MM.1S (cell line): ENCODE measurements around the gene EHBP1.

Experiments
- DNase-seq: peaks from one replicate; pipeline ENCODE4 v3.0.0-alpha.2; 2015
- H2AFZ ChIP-seq: fragments of 300-600 bp; sonication (generic); 2 replicates; pipeline ENCODE4 v1.6.0; 2016; ENCODE audit warnings: antibody characterized with exemption, low read length
- H3F3A ChIP-seq: fragments of 300-600 bp; sonication (generic); 2 replicates; pipeline ENCODE4 v1.6.1; 2016; ENCODE audit warnings: mild to moderate bottlenecking, antibody characterized with exemption, low read length, moderate library complexity, mixed read lengths; ENCODE audit not compliant: insufficient read depth
- H3K27ac ChIP-seq: fragments of 300-600 bp; sonication (generic); 2 replicates; pipeline ENCODE4 v1.5.1; 2016; ENCODE audit warnings: mild to moderate bottlenecking, low read length
- H3K27me3 ChIP-seq: fragments of 300-600 bp; sonication (generic); replicated peaks from 2 replicates; pipeline ENCODE4 v1.6.0; 2016; ENCODE audit warnings: low read length; ENCODE audit not compliant: insufficient read depth
- H3K36me3 ChIP-seq: fragments of 300-600 bp; sonication (generic); replicated peaks from 2 replicates; pipeline ENCODE4 v1.6.1; 2016; ENCODE audit warnings: mild to moderate bottlenecking, low read length, mixed read lengths; ENCODE audit not compliant: insufficient read depth
- H3K4me1 ChIP-seq: fragments of 300-600 bp; sonication (generic); 2 replicates; pipeline ENCODE4 v1.6.1; 2016; ENCODE audit warnings: low read length, mixed read lengths
- H3K4me2 ChIP-seq: fragments of 300-600 bp; sonication (generic); 2 replicates; pipeline ENCODE4 v1.6.0; 2016; ENCODE audit warnings: low read depth, low read length
- H3K4me3 ChIP-seq: fragments of 300-600 bp; sonication (generic); 2 replicates; pipeline ENCODE4 v1.5.1; 2016; ENCODE audit warnings: low read length, mixed read lengths
- H3K79me2 ChIP-seq: fragments of 300-600 bp; sonication (generic); 2 replicates; pipeline ENCODE4 v1.6.1; 2016; ENCODE audit warnings: mixed run types, low read length, mixed read lengths
- H3K9ac ChIP-seq: fragments of 300-600 bp; sonication (generic); 2 replicates; pipeline ENCODE4 v1.6.1; 2016; ENCODE audit warnings: low read length, mixed read lengths
- H3K9me2 ChIP-seq: fragments of 300-600 bp; sonication (generic); replicated peaks from 2 replicates; pipeline ENCODE4 v1.6.1; 2016; ENCODE audit warnings: mild to moderate bottlenecking, low read length, mixed read lengths; ENCODE audit not compliant: insufficient read depth
- H3K9me3 ChIP-seq: fragments of 300-600 bp; sonication (generic); replicated peaks from 2 replicates; pipeline ENCODE4 v1.6.1; 2016; ENCODE audit warnings: mild to moderate bottlenecking, low read length, mixed read lengths; ENCODE audit not compliant: insufficient read depth
- H4K20me1 ChIP-seq: fragments of 300-600 bp; sonication (generic); 2 replicates; pipeline ENCODE4 v1.6.1; 2016; ENCODE audit warnings: mild to moderate bottlenecking, low read length, moderate library complexity, mixed read lengths; ENCODE audit not compliant: insufficient read depth
- EZH2 ChIP-seq: fragments of 300-600 bp; sonication (generic); optimal IDR thresholded peaks from 2 replicates; pipeline ENCODE3; 2017; ENCODE audit warnings: low read depth, mild to moderate bottlenecking, antibody characterized with exemption, low read length, mixed read lengths
- EZH2phosphoT487 ChIP-seq: fragments of 300-600 bp; sonication (generic); IDR thresholded peaks from 2 replicates; pipeline ENCODE4 v1.6.1; 2018; ENCODE audit warnings: antibody characterized with exemption, low read length
- TF ChIP-seq, protein P1 (sequence below): fragments of 300-600 bp; sonication (generic); IDR thresholded peaks from 2 replicates; pipeline ENCODE4 v1.5.1; 2016; ENCODE audit warnings: antibody characterized with exemption, low read length, mixed read lengths

EHBP1 gene

DNA sequence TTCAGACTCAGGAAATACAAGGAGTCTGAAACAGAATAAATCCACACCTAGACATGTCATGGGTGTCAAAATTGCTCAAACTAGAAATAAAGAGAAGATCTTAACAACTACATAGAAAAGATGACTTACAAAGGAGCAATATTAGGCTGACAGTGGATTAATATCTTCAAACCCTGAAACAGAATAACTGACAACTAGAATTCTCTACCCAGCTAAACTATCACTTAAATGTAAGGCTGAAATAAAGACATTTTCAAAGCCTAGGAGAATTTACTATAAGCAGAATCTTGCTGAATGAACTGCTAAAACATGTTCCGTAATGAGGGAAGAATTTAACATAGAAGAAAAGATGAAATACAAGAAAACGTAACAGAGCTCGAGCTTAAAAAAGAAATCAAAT is 168.1 kb downstream of the EHBP1 start:
- H4K20me1 ChIP-seq = no peaks in the 10 kb centered on the region
- no peak for DNase-seq
- no peak overlapping the region for H3K4me3 ChIP-seq
- H2AFZ ChIP-seq = no peak overlapping the region
- no peak overlapping the region for H3K4me2 ChIP-seq
- no peak for TF ChIP-seq EZH2
- no peak for TF ChIP-seq EZH2phosphoT487
- TF ChIP-seq, protein P1, sequence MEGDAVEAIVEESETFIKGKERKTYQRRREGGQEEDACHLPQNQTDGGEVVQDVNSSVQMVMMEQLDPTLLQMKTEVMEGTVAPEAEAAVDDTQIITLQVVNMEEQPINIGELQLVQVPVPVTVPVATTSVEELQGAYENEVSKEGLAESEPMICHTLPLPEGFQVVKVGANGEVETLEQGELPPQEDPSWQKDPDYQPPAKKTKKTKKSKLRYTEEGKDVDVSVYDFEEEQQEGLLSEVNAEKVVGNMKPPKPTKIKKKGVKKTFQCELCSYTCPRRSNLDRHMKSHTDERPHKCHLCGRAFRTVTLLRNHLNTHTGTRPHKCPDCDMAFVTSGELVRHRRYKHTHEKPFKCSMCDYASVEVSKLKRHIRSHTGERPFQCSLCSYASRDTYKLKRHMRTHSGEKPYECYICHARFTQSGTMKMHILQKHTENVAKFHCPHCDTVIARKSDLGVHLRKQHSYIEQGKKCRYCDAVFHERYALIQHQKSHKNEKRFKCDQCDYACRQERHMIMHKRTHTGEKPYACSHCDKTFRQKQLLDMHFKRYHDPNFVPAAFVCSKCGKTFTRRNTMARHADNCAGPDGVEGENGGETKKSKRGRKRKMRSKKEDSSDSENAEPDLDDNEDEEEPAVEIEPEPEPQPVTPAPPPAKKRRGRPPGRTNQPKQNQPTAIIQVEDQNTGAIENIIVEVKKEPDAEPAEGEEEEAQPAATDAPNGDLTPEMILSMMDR = no peak
- H3F3A ChIP-seq = no peaks in the 10 kb centered on the region
- H3K9ac ChIP-seq = no peak overlapping the region
- H3K9me2 ChIP-seq = no peaks in the 10 kb centered on the region
- no peaks in the 10 kb centered on the region for H3K27me3 ChIP-seq
- H3K4me1 ChIP-seq = no peaks in the 10 kb centered on the region
- no peaks in the 10 kb centered on the region; the same call in 1 of the 2 replicates for H3K36me3 ChIP-seq
- no peak overlapping the region for H3K27ac ChIP-seq
- no peaks in the 10 kb centered on the region for H3K9me3 ChIP-seq
- no peaks in the 10 kb centered on the region for H3K79me2 ChIP-seq

- Histone ChIP-seq H3K4me2 (no peak overlapping the region), H4K20me1 (no peaks in the 10 kb centered on the region), H3K36me3 (no peaks in the 10 kb centered on the region; the same call in 1 of the 2 replicates), H2AFZ (no peak overlapping the region), H3K4me1 (no peaks in the 10 kb centered on the region), H3F3A (no peaks in the 10 kb centered on the region), H3K9me2 (no peaks in the 10 kb centered on the region), H3K27me3 (no peaks in the 10 kb centered on the region), H3K27ac (no peak overlapping the region), H3K4me3 (no peak overlapping the region), H3K9me3 (no peaks in the 10 kb centered on the region), H3K79me2 (no peaks in the 10 kb centered on the region), H3K9ac (no peak overlapping the region)
- no peak for DNase-seq
- TF ChIP-seq EZH2 = no peak
- TF ChIP-seq, protein P1 = no peak
- TF ChIP-seq EZH2phosphoT487 = no peak
These were observed 169.4 kb downstream of the EHBP1 start for GRCh38 chr2:62874881-62875383.

DNA sequence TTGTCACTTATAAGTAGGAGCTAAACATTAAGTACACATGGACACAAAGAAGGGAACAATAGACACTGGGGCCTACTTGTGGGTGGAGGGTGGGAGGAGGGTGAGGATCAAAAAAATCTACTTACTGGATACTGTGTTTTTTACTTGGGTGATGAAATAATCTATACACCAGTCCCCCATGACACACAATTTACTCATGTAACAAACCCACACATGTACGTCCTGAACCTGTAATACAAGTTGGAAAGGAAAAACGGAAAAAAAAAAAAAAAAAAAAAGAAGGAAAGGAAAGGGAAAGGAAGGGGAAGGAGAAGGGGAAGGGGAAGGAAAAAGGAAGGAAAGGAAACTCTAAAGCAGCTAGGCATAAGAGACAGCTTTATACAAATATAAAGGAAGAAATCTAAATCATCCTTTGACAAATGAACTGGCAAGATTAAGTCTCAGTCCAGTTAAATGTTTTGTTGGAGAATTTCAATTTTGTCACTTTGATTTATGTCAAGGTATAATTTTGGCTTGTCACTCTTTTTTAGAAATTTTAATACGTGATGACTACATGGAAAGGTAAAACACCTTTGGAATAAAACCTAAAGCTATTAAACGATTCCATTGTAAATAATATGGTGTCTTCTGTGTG is 175.8 kb downstream of the EHBP1 start:
- Histone ChIP-seq H4K20me1 (no peaks in the 10 kb centered on the region), H3F3A (no peaks in the 10 kb centered on the region), H3K9me3 (no peaks in the 10 kb centered on the region), H3K4me2 (no peak overlapping the region), H3K79me2 (no peaks in the 10 kb centered on the region), H2AFZ (no peak overlapping the region), H3K9me2 (no peaks in the 10 kb centered on the region), H3K9ac (no peak overlapping the region), H3K4me3 (no peak overlapping the region), H3K4me1 (no peaks in the 10 kb centered on the region), H3K27me3 (no peaks in the 10 kb centered on the region), H3K27ac (no peak overlapping the region), H3K36me3 (no peaks in the 10 kb centered on the region; the same call in 1 of the 2 replicates)
- TF ChIP-seq EZH2phosphoT487 (no peak), EZH2 (no peak)
- TF ChIP-seq, protein P1 = no peak
- DNase-seq = no peak
